ENCODE measurements around the gene ADAM12.

ADAM12 gene

DNA sequence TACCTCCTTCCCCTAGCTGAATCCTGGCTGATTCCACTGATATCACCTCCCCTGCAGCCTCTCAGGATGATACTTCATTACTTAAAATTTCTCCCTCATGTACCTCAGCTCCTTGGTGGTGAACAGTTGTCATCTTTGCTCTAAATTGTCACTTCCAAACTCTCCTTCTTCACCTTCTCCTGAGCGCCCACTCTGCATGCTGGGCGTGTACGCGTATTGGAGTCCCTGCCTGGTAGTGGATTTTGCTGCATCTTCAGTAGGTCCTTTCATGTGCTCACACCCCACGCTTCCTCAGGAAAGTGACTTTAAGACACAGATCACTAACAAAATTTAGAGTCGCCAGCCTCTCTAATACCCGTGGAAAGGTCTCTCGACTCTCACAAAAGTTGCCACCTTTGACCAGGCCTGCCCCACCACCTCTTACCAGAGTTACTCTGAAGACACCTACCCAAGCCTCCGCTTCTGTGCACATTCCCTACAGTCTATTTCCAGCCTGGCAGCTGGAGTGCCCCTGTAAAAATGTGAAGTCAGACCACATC, 255.1 kb downstream of the ADAM12 start:
- no peak for DNase-seq

DNA sequence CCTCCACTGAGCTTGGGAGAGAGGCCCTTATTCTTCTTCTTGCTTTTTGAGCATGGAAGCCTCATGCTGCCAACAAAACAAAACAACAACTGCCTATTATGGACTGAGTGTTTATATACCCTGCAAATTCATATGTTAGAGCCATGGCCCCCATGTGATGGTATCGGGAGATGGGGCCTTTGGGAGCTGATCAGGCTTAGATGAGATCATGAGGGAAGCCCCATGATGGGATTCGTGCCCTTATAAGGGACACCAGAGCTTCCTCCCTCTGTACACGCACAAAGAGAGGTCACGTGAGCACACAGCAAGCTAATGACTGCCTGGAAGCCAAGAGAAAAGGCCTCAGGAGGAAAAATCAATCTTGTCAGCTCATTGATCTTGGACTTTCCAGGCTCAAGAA, 256.9 kb downstream of the ADAM12 start:
- no peak for DNase-seq

DNA sequence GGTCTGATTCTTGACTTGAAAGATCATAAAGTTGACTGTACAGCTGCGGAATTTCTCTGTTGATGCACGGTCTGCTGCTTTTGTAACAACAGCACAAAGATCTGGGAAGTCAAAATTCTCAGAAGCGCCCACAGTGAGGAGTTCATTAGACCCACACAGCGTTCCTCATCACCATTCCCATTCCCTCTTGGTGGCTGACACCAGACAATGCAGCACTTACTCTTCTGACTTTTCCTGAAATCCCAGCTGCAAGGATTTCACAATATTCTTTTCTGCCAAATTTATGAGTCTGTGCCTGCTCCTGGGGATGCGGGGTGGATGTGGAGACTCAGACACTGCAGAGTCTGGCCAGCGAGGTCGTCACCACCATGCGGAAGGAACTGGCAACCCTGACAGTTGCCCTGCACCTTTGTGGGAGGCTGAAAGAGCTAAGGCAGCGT, 258.0 kb downstream of the ADAM12 start:
- no peak for DNase-seq

DNA sequence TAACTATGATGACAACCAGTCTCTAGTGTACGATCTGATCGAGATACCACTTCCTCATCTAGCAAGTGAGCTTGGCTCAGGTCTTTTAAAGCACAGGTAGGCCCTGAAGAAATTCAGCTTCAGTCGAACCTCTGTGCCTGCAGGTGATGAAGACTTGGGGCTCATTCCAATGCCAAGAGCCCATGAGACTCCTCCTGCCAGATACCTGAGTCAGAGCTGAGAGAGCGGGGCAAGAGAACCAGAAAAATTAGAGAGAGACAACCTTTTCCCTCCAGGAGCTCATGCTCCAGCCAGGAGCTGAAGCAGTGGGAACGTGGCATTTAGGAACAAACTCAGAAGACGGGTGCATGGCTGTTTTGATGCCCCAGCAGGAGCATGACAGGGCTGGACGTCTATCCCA, 259.3 kb downstream of the ADAM12 start:
- no peak for DNase-seq

DNA sequence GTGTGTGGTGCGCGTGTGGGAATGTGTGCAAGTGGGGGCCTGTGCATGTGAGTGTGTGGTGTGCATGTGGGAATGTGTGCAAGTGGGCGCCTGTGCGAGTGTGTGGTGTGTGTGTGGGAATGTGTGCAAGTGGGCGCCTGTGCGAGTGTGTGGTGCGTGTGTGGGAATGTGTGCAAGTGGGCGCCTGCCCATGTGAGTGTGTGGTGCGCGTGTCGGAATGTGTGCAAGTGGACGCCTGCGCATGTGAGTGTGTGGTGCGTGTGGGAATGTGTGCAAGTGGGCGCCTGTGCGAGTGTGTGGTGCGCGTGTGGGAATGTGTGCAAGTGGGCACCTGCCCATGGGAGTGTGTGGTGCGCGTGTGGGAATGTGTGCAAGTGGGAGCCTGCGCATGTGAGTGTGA, 259.7 kb downstream of the ADAM12 start:
- no peak for DNase-seq

DNA sequence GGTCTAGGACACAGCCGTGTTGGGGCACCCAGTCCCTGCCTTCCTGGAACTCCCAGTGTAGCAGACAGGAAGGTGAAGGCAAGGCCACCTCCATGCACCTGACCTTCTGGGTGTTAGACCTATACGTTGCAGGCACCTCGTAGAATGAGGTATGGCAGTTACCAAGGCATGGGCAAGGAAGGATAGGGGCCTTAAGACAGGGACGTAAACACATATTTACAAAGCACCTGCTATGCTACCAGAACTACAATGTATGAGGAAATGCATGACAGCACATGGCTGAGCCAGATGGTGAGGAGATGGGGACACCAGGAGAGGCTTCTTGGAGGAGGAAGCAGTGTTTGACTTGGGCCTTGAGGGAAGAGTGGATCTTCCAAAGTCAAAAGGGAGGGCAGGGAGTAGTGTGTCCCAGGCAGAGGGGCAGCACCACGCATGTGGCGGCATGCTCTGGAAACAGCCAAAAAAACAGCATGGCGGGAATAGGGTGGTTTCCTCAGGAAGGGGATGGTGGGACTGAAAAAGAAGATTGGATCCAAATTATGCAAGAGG, 260.7 kb downstream of the ADAM12 start:
- DNase-seq, result no peak

DNA sequence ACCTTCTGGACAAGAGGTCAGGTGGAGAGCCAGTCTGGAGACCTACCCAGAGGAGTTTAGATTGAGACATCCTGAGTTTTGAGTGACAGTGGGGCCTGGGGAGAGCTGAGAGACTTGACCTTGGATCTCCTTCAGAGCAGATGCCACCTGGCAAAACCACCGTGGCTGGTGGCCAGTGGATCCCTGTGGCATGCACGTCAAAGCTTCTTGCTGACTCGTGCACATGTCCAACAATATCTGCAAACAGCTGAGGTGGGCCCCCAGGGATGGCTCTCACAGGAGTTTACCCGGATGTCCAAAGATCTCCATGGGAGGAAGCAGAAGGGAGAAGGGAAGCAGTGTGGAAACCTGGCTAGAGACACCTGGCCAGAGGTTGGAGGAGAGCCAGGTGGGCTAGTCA, 261.4 kb downstream of the ADAM12 start:
- no peak for DNase-seq

DNA sequence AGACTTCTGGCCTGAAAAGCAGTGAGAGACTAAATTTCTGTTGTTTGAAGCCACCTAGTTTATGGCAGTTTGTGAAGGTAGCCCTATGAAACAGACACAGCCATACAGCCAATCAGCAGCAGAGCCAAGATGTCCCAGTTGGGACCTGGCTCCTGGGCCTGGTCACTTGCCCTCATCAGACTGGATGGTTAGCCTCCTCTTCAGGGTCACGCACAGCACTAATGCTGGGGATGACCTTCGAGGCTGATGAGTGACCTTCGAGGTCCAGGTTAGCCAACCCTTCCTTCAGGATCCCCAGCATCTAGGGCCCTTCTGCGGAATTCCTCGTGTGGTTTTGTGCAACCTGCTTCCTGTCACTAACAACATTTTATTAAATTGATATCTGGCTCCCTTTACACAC, 262.3 kb downstream of the ADAM12 start:
- DNase-seq, result no peak

DNA sequence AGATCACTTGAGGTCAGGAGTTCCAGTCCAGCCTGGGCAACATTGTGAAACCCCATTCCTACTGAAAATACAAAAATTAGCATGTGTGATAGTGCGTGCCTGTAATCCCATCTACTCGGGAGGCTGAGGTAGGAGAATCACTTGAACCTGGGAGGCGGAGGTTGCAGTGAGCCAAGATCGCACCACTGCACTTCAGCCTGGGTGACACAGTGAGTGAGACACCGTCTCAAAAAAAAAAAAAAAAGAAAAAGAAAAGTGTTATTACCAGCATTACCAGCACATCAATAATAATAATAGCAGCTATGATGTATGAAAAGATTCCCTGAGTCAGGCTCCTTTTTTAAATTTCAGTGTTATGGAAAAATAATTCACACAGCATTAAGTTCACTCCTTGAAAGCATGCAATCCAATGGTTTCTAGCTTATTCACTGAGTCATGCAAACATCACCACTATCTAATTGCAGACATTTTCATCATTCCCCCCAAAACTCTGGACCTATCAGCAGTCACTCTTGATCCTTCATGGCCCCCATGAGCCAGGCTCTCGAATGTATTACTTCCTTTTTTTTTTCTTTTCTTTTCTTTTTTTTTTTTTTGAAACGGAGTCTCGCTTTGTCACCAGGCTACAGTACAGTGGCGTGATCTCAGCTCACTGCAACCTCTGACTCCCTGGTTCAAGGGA, 263.5 kb downstream of the ADAM12 start:
- no peak for DNase-seq

DNA sequence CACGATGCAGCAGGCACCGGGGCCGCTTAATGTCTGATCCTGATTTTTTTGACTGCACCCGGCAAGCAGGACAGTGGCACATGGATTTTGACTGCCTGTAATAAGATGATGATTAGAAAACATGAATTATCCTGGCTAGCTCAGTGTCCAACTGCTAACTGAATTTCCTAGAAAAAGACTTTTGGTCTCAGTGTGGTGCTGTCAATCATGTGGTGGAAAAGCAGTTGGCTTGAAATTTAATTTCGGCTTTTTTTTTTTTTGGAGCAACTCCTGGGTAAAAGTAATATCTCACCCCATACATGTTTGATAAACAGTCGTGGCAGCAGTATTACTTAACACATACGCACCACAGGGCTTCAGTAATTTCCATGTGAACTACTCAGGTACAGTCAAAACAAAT, 264.2 kb downstream of the ADAM12 start:
- no peak for DNase-seq

DNA sequence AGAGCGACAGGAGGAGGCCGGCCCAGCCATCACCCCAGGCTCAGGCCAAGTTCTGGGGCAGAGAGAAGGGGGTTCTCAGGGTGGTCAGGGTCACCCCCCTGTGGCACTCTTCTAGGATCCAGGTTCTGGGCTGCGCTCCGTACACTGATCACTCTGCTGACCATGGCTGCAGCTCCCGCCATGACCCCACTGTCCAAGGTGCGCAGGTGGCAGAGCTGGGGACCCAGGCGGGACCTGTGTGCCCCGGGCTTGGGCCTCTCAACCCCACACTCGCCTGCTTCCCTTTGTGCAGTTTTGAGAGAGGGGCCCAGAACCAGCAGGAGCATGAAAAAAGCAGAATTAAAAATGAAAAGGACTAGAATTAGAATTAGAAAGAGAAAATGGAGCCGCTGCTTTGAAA, 264.8 kb downstream of the ADAM12 start:
- no peak for DNase-seq

DNA sequence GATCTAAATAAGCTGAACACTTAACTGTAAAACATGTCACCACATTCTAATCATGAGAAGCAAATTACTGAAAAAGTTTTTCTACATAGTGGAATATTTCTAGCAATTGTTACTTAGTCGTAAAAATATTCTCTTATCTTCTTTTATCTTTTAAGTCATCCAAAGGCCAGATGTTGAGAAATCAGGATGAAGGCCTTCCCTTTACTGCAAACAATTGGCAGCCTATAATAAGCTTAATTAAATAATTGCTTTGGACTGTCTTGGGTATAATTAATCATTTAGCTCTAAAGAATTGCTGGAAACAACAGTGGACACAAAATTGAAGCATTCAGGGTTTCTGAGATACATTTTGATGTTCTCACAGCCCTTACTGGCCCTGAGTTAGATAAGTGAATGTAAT, 265.4 kb downstream of the ADAM12 start:
- no peak for DNase-seq

DNA sequence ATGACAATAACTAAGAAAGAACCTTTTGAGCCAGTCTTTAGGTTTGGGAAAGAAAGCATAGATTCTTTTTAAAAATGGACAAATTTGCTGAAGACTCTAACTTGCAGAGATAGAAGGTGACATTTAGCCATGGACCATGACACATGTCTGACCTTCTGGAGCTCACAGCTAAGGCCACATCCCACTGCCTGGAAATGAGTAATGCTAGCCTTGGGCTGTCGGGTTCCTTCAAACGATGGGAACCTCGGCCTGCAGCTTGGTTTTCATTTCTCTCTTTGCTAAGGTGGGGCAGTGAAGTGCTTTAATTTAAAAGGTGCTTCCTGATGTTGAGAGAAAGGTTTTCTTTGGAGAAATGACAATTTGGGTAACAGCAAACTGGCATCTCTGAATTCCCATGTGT, 268.7 kb downstream of the ADAM12 start:
- DNase-seq, result no peak

DNA sequence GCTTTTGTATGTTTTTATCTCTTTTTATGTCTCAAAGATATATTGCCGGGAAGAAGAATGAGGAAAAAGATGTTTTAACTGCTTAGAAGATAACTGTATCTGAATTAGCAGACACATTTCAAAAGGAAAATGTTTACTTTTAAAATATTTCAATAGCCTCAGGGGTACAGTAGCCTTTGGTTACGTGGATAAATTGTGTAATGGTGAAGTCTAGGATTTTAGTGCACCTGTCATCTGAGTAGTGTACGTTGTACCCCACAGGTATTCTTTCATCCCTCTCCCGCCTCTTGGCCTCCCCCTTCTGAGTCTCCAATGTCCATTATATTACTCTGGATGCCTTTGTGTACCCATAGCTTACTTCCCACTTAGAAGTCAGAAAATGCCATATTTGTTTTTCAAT, 269.8 kb downstream of the ADAM12 start:
- DNase-seq, result no peak

DNA sequence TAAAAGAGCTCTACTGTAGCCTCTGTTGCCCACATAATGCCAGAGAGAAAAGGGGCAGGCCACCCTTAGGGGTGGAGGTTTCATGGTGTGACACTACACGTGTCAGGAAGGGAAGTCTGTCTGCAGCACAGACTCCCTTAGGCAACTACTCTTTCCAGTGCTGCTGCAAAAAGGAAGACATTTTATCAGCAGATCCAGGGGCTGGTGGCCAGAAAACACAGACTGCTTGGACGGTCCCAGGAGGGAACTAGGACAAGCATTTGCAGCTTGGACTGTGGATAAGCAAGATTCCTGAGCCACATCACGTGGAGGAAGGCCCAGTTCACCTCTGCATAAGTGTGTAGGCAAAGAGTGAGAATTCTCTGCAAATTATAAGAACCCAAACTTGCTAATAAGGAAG, 271.1 kb downstream of the ADAM12 start:
- no peak for DNase-seq

DNA sequence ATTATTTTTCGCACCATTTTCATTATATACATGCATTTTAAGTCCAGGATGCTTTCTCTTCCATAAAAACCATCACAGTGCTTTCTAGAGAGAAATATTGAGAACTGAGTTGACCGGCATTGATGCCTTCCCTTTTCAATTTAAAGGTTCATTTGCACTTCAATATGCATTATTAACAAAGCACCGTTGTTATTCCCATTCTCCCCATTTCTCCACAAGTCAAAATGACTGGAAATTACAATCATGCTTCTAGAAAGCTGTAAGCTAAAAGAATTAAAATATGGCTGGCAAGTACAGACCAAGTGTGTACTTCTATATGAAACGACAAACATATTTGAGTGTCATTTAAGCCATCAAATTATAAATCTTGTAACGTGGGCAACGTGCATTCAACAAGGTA, 272.4 kb downstream of the ADAM12 start:
- DNase-seq, result no peak

DNA sequence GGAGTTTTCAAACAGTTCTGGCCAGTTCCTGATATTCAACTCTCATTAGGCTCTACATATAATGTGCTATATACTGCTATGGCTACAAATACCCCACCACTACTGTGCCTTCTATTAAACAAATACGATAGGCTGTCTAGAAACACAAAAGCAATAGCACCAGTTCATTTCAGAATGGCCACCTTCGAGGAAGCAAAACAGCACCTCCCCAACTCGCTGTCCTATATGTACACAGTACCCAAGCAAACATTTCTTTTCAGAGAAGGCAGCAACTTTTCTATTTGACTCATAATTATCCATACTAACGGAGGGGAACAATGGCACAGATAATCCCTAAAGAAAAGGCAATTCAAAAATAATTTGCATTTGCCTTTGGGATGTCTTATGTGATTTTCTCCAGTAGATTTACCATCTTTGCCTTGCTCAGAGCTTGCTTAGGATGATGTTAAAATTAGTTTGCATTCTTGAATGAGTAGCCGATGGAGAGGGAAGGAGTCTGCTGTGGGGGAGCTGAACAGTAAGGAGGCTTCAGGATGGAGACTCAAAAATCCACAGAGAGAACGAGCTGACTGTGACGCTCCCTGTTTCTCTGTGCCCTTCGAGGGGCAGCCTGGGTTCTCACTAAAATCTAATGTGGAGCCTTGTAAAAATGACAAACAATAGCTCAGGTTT, 273.3 kb downstream of the ADAM12 start:
- no peak for DNase-seq

DNA sequence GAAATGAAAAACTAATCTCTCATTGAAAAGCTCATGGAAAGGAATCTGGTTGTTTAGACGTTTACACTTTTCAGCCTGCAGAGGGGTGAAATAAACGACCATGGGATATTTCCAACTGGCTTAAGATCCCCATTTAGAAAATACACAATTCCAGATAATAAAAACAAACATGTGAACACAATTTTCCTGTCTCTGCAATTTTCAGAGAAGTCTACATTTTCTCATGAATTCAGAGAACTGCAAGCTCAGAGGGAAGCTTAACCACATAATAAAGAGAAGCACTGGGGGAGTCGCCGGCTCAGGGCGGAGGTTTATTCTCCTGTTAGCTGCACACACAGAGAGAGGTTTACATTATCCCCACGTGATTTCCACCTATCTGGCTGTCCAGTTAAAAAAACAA, 276.8 kb downstream of the ADAM12 start:
- no peak for DNase-seq

DNA sequence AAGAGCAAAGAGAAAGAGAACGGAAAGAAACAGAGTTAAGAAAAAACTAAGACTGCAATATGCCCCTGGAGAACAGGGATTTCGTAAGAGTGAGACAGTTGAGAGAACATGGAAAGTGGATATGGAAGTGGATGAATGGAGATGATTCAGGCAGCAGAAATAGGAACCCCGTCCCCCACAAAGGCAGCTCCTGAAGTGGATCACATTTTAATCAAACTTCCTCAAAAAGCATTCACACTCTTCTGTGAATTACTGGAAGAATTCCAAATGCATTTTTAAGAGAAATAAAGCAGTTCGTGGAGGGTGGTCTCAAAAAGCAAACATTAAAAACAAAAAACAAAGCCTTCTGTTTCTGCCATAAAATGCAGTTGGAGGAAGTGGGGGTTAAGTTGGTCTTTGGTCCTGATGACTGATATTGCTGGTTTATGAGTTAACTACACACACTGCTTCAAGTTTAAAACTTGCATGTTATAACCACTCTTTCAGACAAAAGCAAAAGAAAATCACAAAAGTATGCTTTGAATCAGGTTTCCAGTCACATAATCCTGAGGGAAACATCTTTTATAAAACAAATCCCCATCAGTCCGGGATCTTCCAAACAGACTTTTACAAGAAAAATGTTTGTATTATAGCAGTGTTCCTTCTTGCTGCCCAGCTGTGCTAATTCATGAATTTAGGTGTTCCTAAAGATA, 277.6 kb downstream of the ADAM12 start:
- no peak for DNase-seq

DNA sequence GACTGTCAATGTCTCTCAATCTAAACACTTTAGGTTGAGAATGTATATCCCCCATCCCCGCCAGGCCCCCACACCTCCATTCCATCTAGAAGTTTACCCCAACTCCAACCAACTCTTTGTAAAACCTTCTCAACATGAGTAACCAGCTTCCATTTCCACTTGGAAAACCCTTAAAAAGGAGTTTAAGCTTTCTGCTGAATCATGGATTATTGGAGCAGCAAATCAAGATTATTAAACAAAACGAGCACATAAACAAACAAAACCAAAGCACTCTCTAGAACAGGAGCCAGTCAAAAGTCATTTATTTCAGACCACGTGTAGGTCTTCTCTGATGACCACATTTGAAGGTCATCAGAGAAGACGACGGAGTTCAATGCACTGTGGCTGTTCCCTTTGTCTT, 278.4 kb downstream of the ADAM12 start:
- no peak for DNase-seq

DNA sequence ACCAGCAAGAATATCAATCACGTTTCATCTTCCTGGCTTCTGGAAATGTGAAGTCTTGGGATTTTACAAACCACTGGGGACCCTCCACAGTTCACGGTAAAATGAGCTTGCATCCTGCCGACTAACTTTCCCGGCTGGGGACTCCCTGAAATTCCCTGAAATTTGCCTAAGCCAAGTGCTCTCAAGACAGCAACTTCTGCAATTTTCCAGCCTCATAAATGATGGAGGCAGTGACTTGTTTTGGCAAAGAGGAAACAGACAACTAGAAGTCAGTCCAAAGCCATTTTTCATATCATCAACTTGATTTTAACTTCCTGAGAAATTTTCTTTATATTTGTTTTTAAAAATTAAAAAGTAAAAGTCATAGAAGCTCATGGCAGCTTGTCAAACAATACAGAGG, 279.6 kb downstream of the ADAM12 start:
- no peak for DNase-seq

DNA sequence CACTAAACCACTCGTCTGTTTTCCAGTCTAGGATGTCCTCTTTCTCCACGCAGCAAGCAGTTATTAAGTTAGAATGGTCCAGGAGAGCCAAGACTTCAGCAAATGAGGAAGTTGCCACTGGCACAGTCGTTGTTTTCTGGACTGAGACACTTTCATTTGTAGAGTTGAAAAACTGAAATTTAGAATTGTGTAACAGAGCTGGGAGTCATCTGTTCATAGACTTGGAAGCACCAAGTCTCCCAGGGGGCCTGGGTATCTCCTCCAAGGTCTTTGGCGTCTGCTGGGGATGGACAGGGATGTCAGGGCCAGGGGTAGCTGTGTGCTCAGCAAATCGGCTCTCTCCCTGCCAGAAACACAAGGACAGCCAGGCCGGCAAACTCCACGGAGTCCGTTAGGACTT, 283.5 kb downstream of the ADAM12 start:
- no peak for DNase-seq

DNA sequence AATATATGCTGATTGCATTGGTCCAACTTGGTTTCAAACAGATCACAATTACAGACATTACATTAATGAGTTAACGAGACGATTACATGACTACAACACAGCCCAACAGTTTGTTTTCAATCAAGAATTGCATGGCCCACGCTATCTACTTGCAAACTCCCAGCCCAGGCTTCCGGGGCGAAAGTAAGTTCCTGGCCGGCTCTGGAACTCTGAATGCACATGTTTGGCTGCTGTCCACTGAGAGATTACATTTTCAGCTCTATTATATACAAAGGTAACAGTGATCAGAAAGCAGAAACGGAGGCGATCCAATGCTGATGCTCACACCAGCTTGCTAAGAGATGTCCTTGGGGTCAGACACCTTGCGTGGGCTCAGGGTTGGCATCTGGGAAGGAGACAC, 285.6 kb downstream of the ADAM12 start:
- no peak for DNase-seq

DNA sequence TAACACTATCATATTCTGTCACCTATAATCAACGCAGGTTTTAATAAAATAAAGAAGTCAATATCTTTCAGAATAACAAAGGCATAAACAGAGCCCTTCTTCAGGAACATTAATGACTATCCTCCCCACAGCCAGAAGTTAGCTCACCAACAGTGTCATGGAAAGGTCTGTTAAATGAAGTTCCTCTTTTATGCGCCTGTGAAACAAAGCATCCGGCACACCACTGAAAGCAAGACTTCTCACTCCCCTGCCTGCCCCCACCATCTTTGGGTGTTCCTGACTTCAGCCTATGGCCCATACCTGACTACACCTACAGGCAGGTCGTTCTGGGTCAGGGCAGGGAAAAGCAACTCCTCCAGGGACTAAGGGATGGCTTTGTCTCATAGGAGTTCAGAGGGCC, 286.5 kb downstream of the ADAM12 start:
- no peak for DNase-seq
